Liver (tissue), 9 donors: ENCODE measurements around the gene SLCO4A1. TPM values are rescaled to one million over a fixed set of nuclear protein-coding genes. Genes with fewer than 3 reads are reported as not detected.

Experiments used
- DNase-seq: peaks from one replicate; pipeline ENCODE4 v3.0.0-alpha.2; 2017; ENCODE audit warnings: low spot score
- H3K27ac ChIP-seq, 2 donors: one replicate each; pipeline ENCODE4 v1.7.0; 2013; ENCODE audit warnings: inconsistent platforms in 2 of 2, low read length in 2 of 2, control low read depth in 1 of 2, low read depth in 1 of 2, mild to moderate bottlenecking in 1 of 2
- H3K27me3 ChIP-seq, 4 donors: one replicate each; pipeline versions ENCODE4 v1.6.1 to v1.7.0; 2013; ENCODE audit warnings: low read length in 3 of 4, inconsistent platforms in 1 of 4, mild to moderate bottlenecking in 1 of 4, moderate library complexity in 1 of 4; ENCODE audit not compliant: control insufficient read depth in 4 of 4, insufficient read depth in 4 of 4
- H3K36me3 ChIP-seq, 4 donors: one replicate each; pipeline versions ENCODE4 v1.6.1 to v1.7.0; 2013; ENCODE audit warnings: low read length in 3 of 4, mild to moderate bottlenecking in 3 of 4, low read depth in 1 of 4, moderate library complexity in 1 of 4; ENCODE audit not compliant: control insufficient read depth in 4 of 4, insufficient read depth in 3 of 4
- H3K4me1 ChIP-seq, 4 donors: one replicate each; pipeline versions ENCODE4 v1.6.1 to v1.7.0; 2013; ENCODE audit warnings: low read length in 3 of 4, mild to moderate bottlenecking in 3 of 4, moderate library complexity in 1 of 4; ENCODE audit not compliant: control insufficient read depth in 4 of 4, insufficient read depth in 4 of 4
- H3K4me3 ChIP-seq, 3 donors: one replicate each; pipeline versions ENCODE4 v1.6.1 to v1.7.0; 2013; ENCODE audit warnings: low read length in 3 of 3, control low read depth in 1 of 3, low read depth in 1 of 3, mild to moderate bottlenecking in 1 of 3
- H3K9ac ChIP-seq, 2 donors: one replicate each; pipeline ENCODE4 v1.7.0; 2013; ENCODE audit warnings: low read length in 2 of 2, mild to moderate bottlenecking in 2 of 2, moderate library complexity in 2 of 2, control low read depth in 1 of 2, low read depth in 1 of 2
- H3K9me3 ChIP-seq, 4 donors: one replicate each; pipeline versions ENCODE4 v1.6.1 to v1.7.0; 2013; ENCODE audit warnings: low read length in 3 of 4; ENCODE audit not compliant: control insufficient read depth in 4 of 4
- EGR1 ChIP-seq, 2 donors: IDR thresholded peaks; 2 replicates each; pipeline ENCODE4 v1.6.1; 2016 to 2018; ENCODE audit warnings: antibody characterized with exemption in 2 of 2, low read depth in 2 of 2
- FOXA1 ChIP-seq: IDR thresholded peaks from 2 replicates; pipeline ENCODE4 v1.6.1; 2016; ENCODE audit warnings: antibody characterized with exemption
- FOXA2 ChIP-seq: IDR thresholded peaks from 2 replicates; pipeline ENCODE4 v1.6.1; 2016; ENCODE audit warnings: antibody characterized with exemption
- GABPA ChIP-seq, 2 donors: IDR thresholded peaks in 1 of 2; conservative IDR thresholded peaks in 1 of 2; 2 replicates each; pipeline ENCODE4 v1.6.1; 2016; ENCODE audit warnings: antibody characterized with exemption in 2 of 2, mild to moderate bottlenecking in 1 of 2, moderate library complexity in 1 of 2
- HNF4A ChIP-seq, 2 donors: conservative IDR thresholded peaks; 2 replicates each; pipeline ENCODE4 v1.6.1; 2016; ENCODE audit warnings: antibody characterized with exemption in 2 of 2, mild to moderate bottlenecking in 2 of 2
- HNF4G ChIP-seq: IDR thresholded peaks from 2 replicates; pipeline ENCODE4 v1.6.1; 2016; ENCODE audit warnings: antibody characterized with exemption
- JUND ChIP-seq, 2 donors: IDR thresholded peaks; 2 replicates each; pipeline ENCODE4 v1.6.1; 2016; ENCODE audit warnings: antibody characterized with exemption in 2 of 2
- NR2F2 ChIP-seq: IDR thresholded peaks from 2 replicates; pipeline ENCODE4 v1.6.1; 2016; ENCODE audit warnings: antibody characterized with exemption
- RAD21 ChIP-seq, 2 donors: IDR thresholded peaks; 2 replicates each; pipeline ENCODE4 v1.6.1; 2016; ENCODE audit warnings: antibody characterized with exemption in 2 of 2, mild to moderate bottlenecking in 2 of 2
- RXRA ChIP-seq, 2 donors: IDR thresholded peaks; 2 replicates each; pipeline ENCODE4 v1.6.1; 2017 to 2018; ENCODE audit warnings: antibody characterized with exemption in 2 of 2, mild to moderate bottlenecking in 1 of 2
- SP1 ChIP-seq: IDR thresholded peaks from 2 replicates; pipeline ENCODE4 v1.6.1; 2018; ENCODE audit warnings: antibody characterized with exemption, mild to moderate bottlenecking
- TAF1 ChIP-seq: conservative IDR thresholded peaks from 2 replicates; pipeline ENCODE4 v1.6.1; 2016; ENCODE audit warnings: antibody characterized with exemption, mild to moderate bottlenecking
- YY1 ChIP-seq: IDR thresholded peaks from 2 replicates; pipeline ENCODE4 v1.6.1; 2016; ENCODE audit warnings: antibody characterized with exemption, mild to moderate bottlenecking
- WGBS: extraction: QIAGEN DNeasy Blood & Tissue Kit; methylation state at CpG from one replicate; pipeline ENCODE4 v1.1.7; 2013; 5-methylcytosine and 5-hydroxymethylcytosine counted together
- polyA plus RNA-seq, 2 donors: library from polyadenylated mRNA; stranded (reverse) in 1 of 2; unstranded in 1 of 2; fragments of 200-250 nt in 1 of 2; fragments of >200 nt in 1 of 2; fragmentation: Nextera tagmentation in 1 of 2; extraction: Ambion mirVana in 1 of 2; gene quantifications; one replicate each; pipeline versions ENCODE4 v1.2.1 to v1.2.3, GENCODE V29; 2013 to 2015
- total RNA-seq, 2 donors: library from RNA; depleted of rRNA; stranded (reverse); fragments of >200 nt; gene quantifications; one replicate each; pipeline ENCODE4 v1.2.3, GENCODE V29; 2014
- TF ChIP-seq, protein P1 (sequence below): IDR thresholded peaks from 2 replicates; pipeline ENCODE4 v1.6.1; 2016; ENCODE audit warnings: antibody characterized with exemption
- TF ChIP-seq, protein P2 (sequence below): IDR thresholded peaks from 2 replicates; pipeline ENCODE4 v1.6.1; 2016; ENCODE audit warnings: antibody characterized with exemption
- TF ChIP-seq, protein P3 (sequence below): fragments of 150-350 bp; IDR thresholded peaks from 2 replicates; pipeline ENCODE4 v1.5.1; 2017; ENCODE audit warnings: improper control_type of control experiment, low read depth, low read length; ENCODE audit not compliant: missing input control
- TF ChIP-seq, protein P4 (sequence below): IDR thresholded peaks from 2 replicates; pipeline ENCODE4 v1.6.1; 2016; ENCODE audit warnings: antibody characterized with exemption
- TF ChIP-seq, protein P5 (sequence below): IDR thresholded peaks from 2 replicates; pipeline ENCODE4 v1.6.1; 2016; ENCODE audit warnings: antibody characterized with exemption, mild to moderate bottlenecking
- donor health status: healthy.
- donor health status: healthy.
- donor health status: healthy.
- donor health status: healthy.
- donor health status: healthy.

SLCO4A1 gene
- total and polyA plus RNA-seq, 4 donors: 1.3 to 4.3 (median 2.6) TPM

DNA sequence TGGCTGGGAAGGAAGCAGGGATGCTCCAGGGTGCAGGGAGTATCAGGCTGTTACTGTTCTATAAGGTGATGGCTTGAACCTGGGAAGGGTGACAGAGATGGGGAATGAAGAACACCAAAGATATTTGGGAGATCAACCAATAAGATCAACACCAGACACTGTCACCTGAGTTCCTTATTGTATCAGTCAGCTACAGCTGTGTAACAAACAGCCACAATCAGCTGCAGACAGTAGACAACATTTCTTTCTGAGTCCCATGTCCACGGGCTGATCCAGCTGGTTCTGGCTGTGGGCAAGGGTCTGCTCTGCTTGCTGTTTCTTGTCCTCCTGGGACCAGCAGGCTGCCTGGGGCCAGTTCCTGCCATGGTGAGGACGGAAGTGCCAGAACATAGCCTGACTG is 31.3 kb upstream of the SLCO4A1 start:
- TF ChIP-seq JUND (IDR thresholded peaks at IDR 0.05) (no peak), RAD21 (IDR thresholded peaks at IDR 0.05) (no peak), SP1 (no peak), TAF1 (no peak), HNF4G (no peak), GABPA (IDR thresholded peaks at IDR 0.05 in 1 of 2, conservative IDR thresholded peaks at IDR 0.05 in 1 of 2) (no peak), YY1 (no peak), FOXA2 (no peak), EGR1 (IDR thresholded peaks at IDR 0.05; ENCODE audit: low read depth in 2 of 2) (no peak), FOXA1 (no peak)
- TF ChIP-seq, protein P1, sequence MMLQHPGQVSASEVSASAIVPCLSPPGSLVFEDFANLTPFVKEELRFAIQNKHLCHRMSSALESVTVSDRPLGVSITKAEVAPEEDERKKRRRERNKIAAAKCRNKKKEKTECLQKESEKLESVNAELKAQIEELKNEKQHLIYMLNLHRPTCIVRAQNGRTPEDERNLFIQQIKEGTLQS: no peak
- TF ChIP-seq, protein P2, sequence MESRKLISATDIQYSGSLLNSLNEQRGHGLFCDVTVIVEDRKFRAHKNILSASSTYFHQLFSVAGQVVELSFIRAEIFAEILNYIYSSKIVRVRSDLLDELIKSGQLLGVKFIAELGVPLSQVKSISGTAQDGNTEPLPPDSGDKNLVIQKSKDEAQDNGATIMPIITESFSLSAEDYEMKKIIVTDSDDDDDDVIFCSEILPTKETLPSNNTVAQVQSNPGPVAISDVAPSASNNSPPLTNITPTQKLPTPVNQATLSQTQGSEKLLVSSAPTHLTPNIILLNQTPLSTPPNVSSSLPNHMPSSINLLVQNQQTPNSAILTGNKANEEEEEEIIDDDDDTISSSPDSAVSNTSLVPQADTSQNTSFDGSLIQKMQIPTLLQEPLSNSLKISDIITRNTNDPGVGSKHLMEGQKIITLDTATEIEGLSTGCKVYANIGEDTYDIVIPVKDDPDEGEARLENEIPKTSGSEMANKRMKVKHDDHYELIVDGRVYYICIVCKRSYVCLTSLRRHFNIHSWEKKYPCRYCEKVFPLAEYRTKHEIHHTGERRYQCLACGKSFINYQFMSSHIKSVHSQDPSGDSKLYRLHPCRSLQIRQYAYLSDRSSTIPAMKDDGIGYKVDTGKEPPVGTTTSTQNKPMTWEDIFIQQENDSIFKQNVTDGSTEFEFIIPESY: no peak
- TF ChIP-seq, protein P3, sequence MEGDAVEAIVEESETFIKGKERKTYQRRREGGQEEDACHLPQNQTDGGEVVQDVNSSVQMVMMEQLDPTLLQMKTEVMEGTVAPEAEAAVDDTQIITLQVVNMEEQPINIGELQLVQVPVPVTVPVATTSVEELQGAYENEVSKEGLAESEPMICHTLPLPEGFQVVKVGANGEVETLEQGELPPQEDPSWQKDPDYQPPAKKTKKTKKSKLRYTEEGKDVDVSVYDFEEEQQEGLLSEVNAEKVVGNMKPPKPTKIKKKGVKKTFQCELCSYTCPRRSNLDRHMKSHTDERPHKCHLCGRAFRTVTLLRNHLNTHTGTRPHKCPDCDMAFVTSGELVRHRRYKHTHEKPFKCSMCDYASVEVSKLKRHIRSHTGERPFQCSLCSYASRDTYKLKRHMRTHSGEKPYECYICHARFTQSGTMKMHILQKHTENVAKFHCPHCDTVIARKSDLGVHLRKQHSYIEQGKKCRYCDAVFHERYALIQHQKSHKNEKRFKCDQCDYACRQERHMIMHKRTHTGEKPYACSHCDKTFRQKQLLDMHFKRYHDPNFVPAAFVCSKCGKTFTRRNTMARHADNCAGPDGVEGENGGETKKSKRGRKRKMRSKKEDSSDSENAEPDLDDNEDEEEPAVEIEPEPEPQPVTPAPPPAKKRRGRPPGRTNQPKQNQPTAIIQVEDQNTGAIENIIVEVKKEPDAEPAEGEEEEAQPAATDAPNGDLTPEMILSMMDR: no peak
- TF ChIP-seq, protein P4, sequence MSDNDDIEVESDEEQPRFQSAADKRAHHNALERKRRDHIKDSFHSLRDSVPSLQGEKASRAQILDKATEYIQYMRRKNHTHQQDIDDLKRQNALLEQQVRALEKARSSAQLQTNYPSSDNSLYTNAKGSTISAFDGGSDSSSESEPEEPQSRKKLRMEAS: no peak
- Histone ChIP-seq H3K9ac (no peak overlapping the region), H3K36me3 (no peaks in the 10 kb centered on the region), H3K27me3 (peaks cover 0 to 4% (median 0%) of the 10 kb centered on the region in 4 donors), H3K27ac (no peak overlapping the region), H3K4me3 (no peak overlapping the region), H3K9me3 (no peaks in the 10 kb centered on the region), H3K4me1 (peaks cover 0 to 4% (median 2%) of the 10 kb centered on the region in 4 donors)
- 88% methylated on average over 2 of the region's 2 CpGs for WGBS
- DNase-seq: no peak

DNA sequence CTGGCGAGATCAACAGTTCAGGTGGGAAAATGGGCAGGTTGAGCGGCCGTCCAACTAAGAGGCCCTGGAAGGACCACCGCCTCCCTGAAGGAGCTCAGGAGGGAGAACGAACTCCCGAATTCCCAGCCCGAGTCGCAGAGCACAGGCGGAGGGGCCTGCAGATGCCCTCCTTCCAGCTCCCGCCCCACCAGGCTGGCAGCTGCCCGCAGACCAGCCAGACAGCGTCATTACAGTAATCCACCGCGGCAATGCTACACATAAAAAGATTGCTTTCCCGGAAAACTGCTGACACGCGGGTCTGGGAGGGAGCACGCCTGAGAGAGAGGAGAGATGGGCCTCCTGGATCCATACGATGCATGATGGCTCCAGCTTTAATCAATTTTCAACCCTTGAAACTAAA is 30.5 kb upstream of the SLCO4A1 start:
- DNase-seq: no peak
- Histone ChIP-seq H3K9ac (no peak overlapping the region), H3K36me3 (no peaks in the 10 kb centered on the region), H3K27ac (no peak overlapping the region), H3K27me3 (peaks cover 0 to 4% (median 0%) of the 10 kb centered on the region in 4 donors), H3K4me3 (no peak overlapping the region), H3K4me1 (no peaks in the 10 kb centered on the region), H3K9me3 (no peaks in the 10 kb centered on the region)
- 84% methylated on average over 19 of the region's 19 CpGs for WGBS
- TF ChIP-seq, protein P3: no peak
- TF ChIP-seq YY1 (no peak), RXRA (IDR thresholded peaks at IDR 0.05) (no peak), RAD21 (IDR thresholded peaks at IDR 0.05) (no peak), HNF4A (conservative IDR thresholded peaks at IDR 0.05) (no peak), FOXA1 (no peak), NR2F2 (no peak), HNF4G (no peak), JUND (IDR thresholded peaks at IDR 0.05) (no peak), FOXA2 (no peak), GABPA (IDR thresholded peaks at IDR 0.05 in 1 of 2, conservative IDR thresholded peaks at IDR 0.05 in 1 of 2) (no peak), TAF1 (no peak), SP1 (no peak), EGR1 (IDR thresholded peaks at IDR 0.05; ENCODE audit: low read depth in 2 of 2) (no peak)
- TF ChIP-seq, protein P2: no peak
- TF ChIP-seq, protein P4: no peak
- TF ChIP-seq, protein P5, sequence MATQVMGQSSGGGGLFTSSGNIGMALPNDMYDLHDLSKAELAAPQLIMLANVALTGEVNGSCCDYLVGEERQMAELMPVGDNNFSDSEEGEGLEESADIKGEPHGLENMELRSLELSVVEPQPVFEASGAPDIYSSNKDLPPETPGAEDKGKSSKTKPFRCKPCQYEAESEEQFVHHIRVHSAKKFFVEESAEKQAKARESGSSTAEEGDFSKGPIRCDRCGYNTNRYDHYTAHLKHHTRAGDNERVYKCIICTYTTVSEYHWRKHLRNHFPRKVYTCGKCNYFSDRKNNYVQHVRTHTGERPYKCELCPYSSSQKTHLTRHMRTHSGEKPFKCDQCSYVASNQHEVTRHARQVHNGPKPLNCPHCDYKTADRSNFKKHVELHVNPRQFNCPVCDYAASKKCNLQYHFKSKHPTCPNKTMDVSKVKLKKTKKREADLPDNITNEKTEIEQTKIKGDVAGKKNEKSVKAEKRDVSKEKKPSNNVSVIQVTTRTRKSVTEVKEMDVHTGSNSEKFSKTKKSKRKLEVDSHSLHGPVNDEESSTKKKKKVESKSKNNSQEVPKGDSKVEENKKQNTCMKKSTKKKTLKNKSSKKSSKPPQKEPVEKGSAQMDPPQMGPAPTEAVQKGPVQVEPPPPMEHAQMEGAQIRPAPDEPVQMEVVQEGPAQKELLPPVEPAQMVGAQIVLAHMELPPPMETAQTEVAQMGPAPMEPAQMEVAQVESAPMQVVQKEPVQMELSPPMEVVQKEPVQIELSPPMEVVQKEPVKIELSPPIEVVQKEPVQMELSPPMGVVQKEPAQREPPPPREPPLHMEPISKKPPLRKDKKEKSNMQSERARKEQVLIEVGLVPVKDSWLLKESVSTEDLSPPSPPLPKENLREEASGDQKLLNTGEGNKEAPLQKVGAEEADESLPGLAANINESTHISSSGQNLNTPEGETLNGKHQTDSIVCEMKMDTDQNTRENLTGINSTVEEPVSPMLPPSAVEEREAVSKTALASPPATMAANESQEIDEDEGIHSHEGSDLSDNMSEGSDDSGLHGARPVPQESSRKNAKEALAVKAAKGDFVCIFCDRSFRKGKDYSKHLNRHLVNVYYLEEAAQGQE: no peak
- TF ChIP-seq, protein P1: no peak
